ENCODE results near the gene SYNE1.

GRCh38 chr6:152356016-152356415 lies 281.1 kb downstream of the SYNE1 start:
- TF ChIP-seq, protein P1, sequence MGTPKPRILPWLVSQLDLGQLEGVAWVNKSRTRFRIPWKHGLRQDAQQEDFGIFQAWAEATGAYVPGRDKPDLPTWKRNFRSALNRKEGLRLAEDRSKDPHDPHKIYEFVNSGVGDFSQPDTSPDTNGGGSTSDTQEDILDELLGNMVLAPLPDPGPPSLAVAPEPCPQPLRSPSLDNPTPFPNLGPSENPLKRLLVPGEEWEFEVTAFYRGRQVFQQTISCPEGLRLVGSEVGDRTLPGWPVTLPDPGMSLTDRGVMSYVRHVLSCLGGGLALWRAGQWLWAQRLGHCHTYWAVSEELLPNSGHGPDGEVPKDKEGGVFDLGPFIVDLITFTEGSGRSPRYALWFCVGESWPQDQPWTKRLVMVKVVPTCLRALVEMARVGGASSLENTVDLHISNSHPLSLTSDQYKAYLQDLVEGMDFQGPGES (IDR thresholded peaks at IDR 0.05) = no peak
- no peak for TF ChIP-seq CREB1 (IDR thresholded peaks at IDR 0.05; ENCODE audit: low read depth)
- no peak for TF ChIP-seq EZH2 (IDR thresholded peaks at IDR 0.05; ENCODE audit: borderline replicate concordance, control insufficient read depth, low read depth, low read length)
- TF ChIP-seq CTCF (IDR thresholded peaks at IDR 0.05 in 2 of 3, conservative IDR thresholded peaks at IDR 0.05 in 1 of 3; ENCODE audit: control insufficient read depth in 2 of 3, extremely low read depth in 1 of 3, insufficient read depth in 1 of 3, low read depth in 3 of 3, low read length in 3 of 3) = no peak
- TF ChIP-seq SIN3A (IDR thresholded peaks at IDR 0.05; ENCODE audit: low read depth, low read length) = no peak
- no peak for TF ChIP-seq NFYB (IDR thresholded peaks at IDR 0.05; ENCODE audit: insufficient read depth, low read depth, low read length)
- TF ChIP-seq, protein P2, sequence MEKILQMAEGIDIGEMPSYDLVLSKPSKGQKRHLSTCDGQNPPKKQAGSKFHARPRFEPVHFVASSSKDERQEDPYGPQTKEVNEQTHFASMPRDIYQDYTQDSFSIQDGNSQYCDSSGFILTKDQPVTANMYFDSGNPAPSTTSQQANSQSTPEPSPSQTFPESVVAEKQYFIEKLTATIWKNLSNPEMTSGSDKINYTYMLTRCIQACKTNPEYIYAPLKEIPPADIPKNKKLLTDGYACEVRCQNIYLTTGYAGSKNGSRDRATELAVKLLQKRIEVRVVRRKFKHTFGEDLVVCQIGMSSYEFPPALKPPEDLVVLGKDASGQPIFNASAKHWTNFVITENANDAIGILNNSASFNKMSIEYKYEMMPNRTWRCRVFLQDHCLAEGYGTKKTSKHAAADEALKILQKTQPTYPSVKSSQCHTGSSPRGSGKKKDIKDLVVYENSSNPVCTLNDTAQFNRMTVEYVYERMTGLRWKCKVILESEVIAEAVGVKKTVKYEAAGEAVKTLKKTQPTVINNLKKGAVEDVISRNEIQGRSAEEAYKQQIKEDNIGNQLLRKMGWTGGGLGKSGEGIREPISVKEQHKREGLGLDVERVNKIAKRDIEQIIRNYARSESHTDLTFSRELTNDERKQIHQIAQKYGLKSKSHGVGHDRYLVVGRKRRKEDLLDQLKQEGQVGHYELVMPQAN (conservative IDR thresholded peaks at IDR 0.05) = no peak
- no peak for TF ChIP-seq POLR2A (IDR thresholded peaks at IDR 0.05; ENCODE audit: low read depth, low read length)
- TF ChIP-seq ELK1 (IDR thresholded peaks at IDR 0.05; ENCODE audit: low read depth, low read length) = no peak
- TF ChIP-seq RCOR1 (conservative IDR thresholded peaks at IDR 0.05; ENCODE audit: low read depth, low read length) = no peak
- TF ChIP-seq KDM1A (IDR thresholded peaks at IDR 0.05; ENCODE audit: borderline replicate concordance) = no peak
- no peak for TF ChIP-seq RUNX3 (IDR thresholded peaks at IDR 0.05; ENCODE audit: low read length)
- TF ChIP-seq MXI1 (IDR thresholded peaks at IDR 0.05; ENCODE audit: low read depth, low read length) = no peak
- TF ChIP-seq, protein P3, sequence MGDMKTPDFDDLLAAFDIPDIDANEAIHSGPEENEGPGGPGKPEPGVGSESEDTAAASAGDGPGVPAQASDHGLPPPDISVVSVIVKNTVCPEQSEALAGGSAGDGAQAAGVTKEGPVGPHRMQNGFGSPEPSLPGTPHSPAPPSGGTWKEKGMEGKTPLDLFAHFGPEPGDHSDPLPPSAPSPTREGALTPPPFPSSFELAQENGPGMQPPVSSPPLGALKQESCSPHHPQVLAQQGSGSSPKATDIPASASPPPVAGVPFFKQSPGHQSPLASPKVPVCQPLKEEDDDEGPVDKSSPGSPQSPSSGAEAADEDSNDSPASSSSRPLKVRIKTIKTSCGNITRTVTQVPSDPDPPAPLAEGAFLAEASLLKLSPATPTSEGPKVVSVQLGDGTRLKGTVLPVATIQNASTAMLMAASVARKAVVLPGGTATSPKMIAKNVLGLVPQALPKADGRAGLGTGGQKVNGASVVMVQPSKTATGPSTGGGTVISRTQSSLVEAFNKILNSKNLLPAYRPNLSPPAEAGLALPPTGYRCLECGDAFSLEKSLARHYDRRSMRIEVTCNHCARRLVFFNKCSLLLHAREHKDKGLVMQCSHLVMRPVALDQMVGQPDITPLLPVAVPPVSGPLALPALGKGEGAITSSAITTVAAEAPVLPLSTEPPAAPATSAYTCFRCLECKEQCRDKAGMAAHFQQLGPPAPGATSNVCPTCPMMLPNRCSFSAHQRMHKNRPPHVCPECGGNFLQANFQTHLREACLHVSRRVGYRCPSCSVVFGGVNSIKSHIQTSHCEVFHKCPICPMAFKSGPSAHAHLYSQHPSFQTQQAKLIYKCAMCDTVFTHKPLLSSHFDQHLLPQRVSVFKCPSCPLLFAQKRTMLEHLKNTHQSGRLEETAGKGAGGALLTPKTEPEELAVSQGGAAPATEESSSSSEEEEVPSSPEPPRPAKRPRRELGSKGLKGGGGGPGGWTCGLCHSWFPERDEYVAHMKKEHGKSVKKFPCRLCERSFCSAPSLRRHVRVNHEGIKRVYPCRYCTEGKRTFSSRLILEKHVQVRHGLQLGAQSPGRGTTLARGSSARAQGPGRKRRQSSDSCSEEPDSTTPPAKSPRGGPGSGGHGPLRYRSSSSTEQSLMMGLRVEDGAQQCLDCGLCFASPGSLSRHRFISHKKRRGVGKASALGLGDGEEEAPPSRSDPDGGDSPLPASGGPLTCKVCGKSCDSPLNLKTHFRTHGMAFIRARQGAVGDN (IDR thresholded peaks at IDR 0.05) = no peak
